GM12872 (cell line): Measurements from ENCODE around the gene COL4A2.

Experiments used
- TF ChIP-seq, protein P1 (sequence below): IDR thresholded peaks from 3 replicates; pipeline ENCODE4 v1.5.1; 2011; ENCODE audit warnings: low read depth, mild to moderate bottlenecking, low read length, moderate library complexity; ENCODE audit not compliant: insufficient read depth

The COL4A2 gene

DNA sequence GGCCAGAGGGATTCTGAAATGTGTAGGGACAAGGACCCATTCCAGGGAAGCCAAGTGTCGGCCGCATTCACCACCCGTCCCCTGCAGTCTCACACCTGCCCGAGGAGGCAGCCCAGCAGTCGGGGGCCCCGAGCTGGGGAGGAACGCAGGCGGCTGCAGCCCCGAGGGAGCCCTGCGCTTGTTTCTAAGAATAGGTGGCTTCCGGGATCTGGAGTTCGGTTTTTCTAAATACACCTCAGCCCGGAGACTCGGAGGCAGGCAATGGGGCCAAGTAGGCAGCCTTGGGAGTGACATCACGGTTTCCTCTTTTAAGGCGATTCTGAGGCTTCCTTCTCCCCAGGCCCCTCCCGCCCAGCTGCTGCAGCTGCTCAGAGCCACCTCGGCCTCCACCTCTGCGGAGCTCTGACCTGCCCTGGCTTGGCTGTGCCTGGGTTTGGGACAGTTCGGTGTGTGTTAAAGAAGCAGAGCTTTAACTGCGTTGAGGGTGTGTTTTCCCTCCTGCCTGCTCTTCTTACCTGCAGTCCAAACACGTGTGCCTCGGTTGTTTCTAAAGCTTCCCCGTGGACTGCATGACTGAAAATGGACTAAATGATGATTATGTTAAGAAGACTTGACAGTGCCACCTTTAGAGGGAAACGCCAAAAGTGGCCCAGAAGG lies 80.5 kb downstream of the COL4A2 start:
- TF ChIP-seq, protein P1, sequence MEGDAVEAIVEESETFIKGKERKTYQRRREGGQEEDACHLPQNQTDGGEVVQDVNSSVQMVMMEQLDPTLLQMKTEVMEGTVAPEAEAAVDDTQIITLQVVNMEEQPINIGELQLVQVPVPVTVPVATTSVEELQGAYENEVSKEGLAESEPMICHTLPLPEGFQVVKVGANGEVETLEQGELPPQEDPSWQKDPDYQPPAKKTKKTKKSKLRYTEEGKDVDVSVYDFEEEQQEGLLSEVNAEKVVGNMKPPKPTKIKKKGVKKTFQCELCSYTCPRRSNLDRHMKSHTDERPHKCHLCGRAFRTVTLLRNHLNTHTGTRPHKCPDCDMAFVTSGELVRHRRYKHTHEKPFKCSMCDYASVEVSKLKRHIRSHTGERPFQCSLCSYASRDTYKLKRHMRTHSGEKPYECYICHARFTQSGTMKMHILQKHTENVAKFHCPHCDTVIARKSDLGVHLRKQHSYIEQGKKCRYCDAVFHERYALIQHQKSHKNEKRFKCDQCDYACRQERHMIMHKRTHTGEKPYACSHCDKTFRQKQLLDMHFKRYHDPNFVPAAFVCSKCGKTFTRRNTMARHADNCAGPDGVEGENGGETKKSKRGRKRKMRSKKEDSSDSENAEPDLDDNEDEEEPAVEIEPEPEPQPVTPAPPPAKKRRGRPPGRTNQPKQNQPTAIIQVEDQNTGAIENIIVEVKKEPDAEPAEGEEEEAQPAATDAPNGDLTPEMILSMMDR = no peak

- TF ChIP-seq, protein P1 = no peak
Measured at GRCh38 chr13:110388108-110388943, 81.2 kb downstream of the COL4A2 start.

DNA sequence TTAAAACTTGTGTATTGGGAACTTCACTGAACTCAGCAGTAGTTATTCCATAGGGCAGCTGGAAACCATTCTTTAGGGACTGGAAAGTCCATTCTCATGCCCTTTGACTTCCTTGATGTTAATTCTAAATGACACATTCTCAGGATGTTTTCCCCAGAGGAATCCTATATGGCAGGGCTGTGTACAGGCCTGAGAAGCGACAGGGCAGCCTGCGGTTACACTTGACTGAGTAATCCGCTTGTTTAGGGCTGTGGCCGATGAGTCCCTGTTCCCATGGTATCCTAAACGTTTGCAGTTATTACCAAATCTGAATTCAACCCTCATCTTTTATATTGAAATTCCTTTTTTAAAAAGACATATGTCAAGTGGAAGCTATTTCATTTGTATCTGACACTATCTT lies 83.5 kb downstream of the COL4A2 start:
- TF ChIP-seq, protein P1 = no peak

- TF ChIP-seq, protein P1 = no peak
Measured at GRCh38 chr13:110391273-110391672, 84.2 kb downstream of the COL4A2 start.

GRCh38 chr13:110392510-110393240 lies 85.6 kb downstream of the COL4A2 start:
- TF ChIP-seq, protein P1 = no peak

- TF ChIP-seq, protein P1 = no peak
Measured at GRCh38 chr13:110393761-110394160, 86.7 kb downstream of the COL4A2 start.

GRCh38 chr13:110394371-110394841 lies 87.3 kb downstream of the COL4A2 start:
- TF ChIP-seq, protein P1 = no peak
